Testis (tissue), 2 donors: ENCODE results near the gene CFB.

ENCODE experiments used
- POLR2A ChIP-seq: fragments of 450-650 bp; IDR thresholded peaks from one replicate; pipeline ENCODE4 v1.6.1; 2017; ENCODE audit warnings: antibody characterized with exemption, mild to moderate bottlenecking, moderate library complexity
- TF ChIP-seq, protein P1 (sequence below), 3 experiments: fragments of 450-650 bp in 2 of 3; fragments of 200-600 bp in 1 of 3; sonication (generic) in 1 of 3; IDR thresholded peaks; one replicate each; pipeline ENCODE4 v1.5.1; 2016 to 2019; ENCODE audit warnings: antibody characterized with exemption in 3 of 3, mild to moderate bottlenecking in 2 of 3, moderate library complexity in 1 of 3

DNA sequence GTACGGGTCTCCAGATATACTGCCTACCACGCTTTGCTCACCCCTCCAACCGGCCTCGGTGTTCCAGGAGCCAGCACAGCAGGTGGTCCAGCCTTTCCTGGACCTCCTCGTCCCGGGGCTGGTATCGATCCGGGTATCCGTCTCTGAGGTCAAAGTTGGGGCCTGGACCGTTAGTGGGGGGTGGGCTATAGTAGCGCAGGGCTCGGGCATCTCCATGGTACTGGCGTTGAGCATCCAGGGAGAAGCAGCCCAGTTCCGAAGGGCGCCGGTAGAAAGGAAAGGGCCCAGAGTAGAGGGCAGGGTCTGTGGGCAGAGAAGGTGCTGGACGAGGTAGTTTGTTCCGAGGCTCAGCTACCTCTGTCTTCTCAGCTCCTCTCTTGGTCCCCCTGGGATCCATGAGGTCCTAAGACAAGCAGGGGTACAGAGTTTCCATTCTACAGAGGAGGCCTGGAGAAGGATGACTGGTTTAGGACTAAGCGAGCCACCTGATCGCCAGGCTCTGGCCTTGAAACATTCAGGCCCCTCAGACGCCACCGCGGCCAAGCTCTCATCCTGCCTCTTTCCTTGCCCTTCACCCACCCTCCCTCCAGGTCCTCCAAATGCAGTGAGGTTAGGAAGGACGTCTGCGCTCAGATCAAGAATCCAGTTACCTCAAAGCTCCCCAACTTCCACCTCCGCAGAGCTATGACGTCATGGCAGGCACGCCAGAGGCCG lies 25.5 kb downstream of the CFB start:
- TF ChIP-seq, protein P1, sequence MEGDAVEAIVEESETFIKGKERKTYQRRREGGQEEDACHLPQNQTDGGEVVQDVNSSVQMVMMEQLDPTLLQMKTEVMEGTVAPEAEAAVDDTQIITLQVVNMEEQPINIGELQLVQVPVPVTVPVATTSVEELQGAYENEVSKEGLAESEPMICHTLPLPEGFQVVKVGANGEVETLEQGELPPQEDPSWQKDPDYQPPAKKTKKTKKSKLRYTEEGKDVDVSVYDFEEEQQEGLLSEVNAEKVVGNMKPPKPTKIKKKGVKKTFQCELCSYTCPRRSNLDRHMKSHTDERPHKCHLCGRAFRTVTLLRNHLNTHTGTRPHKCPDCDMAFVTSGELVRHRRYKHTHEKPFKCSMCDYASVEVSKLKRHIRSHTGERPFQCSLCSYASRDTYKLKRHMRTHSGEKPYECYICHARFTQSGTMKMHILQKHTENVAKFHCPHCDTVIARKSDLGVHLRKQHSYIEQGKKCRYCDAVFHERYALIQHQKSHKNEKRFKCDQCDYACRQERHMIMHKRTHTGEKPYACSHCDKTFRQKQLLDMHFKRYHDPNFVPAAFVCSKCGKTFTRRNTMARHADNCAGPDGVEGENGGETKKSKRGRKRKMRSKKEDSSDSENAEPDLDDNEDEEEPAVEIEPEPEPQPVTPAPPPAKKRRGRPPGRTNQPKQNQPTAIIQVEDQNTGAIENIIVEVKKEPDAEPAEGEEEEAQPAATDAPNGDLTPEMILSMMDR (IDR thresholded peaks at IDR 0.05): no peak
- no peak for TF ChIP-seq POLR2A
